Measurements from ENCODE around the gene ALG5.

ALG5 gene

DNA sequence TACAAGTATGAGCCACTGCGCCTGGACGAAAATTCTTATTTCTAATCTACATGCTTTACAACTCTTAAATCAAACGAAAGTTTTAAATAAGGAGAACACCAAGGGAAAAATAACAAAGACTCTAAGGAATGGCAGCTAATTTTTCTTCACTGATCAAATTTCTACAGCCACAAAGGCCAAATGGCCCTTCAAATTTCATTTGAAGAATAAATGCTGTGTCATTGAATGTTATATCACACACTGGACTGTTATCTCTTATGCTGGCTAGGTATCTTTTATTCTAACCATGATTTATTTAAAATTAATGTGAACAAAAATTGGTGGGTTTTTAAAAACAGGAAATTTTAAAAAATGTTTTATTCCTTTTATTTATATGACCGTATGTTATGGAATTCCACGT, 93.2 kb downstream of the ALG5 start:
- TF ChIP-seq EZH2 (IDR thresholded peaks at IDR 0.05; ENCODE audit: borderline replicate concordance, low read depth, low read length, severe bottlenecking) = no peak
- TF ChIP-seq, protein P1, sequence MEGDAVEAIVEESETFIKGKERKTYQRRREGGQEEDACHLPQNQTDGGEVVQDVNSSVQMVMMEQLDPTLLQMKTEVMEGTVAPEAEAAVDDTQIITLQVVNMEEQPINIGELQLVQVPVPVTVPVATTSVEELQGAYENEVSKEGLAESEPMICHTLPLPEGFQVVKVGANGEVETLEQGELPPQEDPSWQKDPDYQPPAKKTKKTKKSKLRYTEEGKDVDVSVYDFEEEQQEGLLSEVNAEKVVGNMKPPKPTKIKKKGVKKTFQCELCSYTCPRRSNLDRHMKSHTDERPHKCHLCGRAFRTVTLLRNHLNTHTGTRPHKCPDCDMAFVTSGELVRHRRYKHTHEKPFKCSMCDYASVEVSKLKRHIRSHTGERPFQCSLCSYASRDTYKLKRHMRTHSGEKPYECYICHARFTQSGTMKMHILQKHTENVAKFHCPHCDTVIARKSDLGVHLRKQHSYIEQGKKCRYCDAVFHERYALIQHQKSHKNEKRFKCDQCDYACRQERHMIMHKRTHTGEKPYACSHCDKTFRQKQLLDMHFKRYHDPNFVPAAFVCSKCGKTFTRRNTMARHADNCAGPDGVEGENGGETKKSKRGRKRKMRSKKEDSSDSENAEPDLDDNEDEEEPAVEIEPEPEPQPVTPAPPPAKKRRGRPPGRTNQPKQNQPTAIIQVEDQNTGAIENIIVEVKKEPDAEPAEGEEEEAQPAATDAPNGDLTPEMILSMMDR (IDR thresholded peaks at IDR 0.05; ENCODE audit: borderline replicate concordance, extremely low read depth, low read length, poor library complexity, severe bottlenecking) = no peak
- ATAC-seq (ENCODE audit: insufficient read depth, low read depth) = no peak
- H2AFZ ChIP-seq (ENCODE audit: low read depth, low read length) = no peak overlapping the region
- H3K9ac ChIP-seq (ENCODE audit: low read depth, low read length) = no peak overlapping the region
- H3K4me2 ChIP-seq (ENCODE audit: insufficient read depth, low read length) = no peak overlapping the region
- H3K4me3 ChIP-seq (ENCODE audit: low read depth in 1 of 2, low read length in 2 of 2) = no peak overlapping the region
- H3K79me2 ChIP-seq (ENCODE audit: insufficient read depth, low read length) = no peaks in the 10 kb centered on the region
- no peaks in the 10 kb centered on the region for H3K4me1 ChIP-seq (ENCODE audit: insufficient read depth, low read length)
- no peak overlapping the region for H3K27ac ChIP-seq (ENCODE audit: low read length)
- no peaks in the 10 kb centered on the region for H3K9me3 ChIP-seq (ENCODE audit: insufficient read depth, low read length, severe bottlenecking)
- no peak for DNase-seq
- no peaks in the 10 kb centered on the region for H4K20me1 ChIP-seq (ENCODE audit: insufficient read depth, low read length)
- no peaks in the 10 kb centered on the region for H3K36me3 ChIP-seq (ENCODE audit: insufficient read depth, low read length)
- H3K27me3 ChIP-seq (ENCODE audit: insufficient read depth, low read length, poor library complexity) = peaks cover under 1% of the 10 kb centered on the region

DNA sequence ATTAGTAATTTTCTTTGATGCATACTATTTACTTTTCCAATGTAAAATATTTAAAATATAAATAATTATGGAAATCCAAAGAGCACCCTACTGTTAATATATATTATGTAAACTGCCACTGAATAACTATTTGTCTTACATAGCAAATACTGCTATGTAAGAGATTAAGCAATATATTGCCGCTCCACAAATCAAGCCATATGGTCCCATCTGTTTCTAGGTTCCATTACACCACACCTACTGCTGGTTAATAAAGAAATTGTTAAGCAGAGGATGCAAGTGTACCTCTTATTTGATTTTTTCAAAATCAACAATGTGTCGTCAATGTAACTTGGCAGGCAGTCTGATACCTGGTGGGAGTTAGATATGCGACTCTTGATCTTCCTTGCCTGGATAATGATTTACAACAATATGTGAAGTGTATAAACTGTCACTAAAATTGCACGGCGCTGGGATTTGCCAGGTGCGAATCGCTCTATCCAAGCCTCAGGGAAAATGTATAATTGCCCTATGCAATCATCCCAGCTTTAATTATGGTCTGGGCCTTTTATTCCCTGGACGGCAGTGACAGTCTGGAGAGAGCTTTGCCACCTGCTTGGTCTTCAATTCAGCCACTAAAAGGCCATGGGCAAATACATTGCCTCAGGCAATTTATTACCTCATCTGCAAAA, 95.1 kb downstream of the ALG5 start:
- H3K27ac ChIP-seq (ENCODE audit: low read length) = no peak overlapping the region
- no peaks in the 10 kb centered on the region for H3K9me3 ChIP-seq (ENCODE audit: insufficient read depth, low read length, severe bottlenecking)
- TF ChIP-seq EZH2 (IDR thresholded peaks at IDR 0.05; ENCODE audit: borderline replicate concordance, low read depth, low read length, severe bottlenecking) = no peak
- TF ChIP-seq, protein P1 (IDR thresholded peaks at IDR 0.05; ENCODE audit: borderline replicate concordance, extremely low read depth, low read length, poor library complexity, severe bottlenecking) = no peak
- no peaks in the 10 kb centered on the region for H3K36me3 ChIP-seq (ENCODE audit: insufficient read depth, low read length)
- no peaks in the 10 kb centered on the region for H3K79me2 ChIP-seq (ENCODE audit: insufficient read depth, low read length)
- no peaks in the 10 kb centered on the region for H3K4me1 ChIP-seq (ENCODE audit: insufficient read depth, low read length)
- ATAC-seq (ENCODE audit: insufficient read depth, low read depth) (no peak), DNase-seq (no peak)
- H3K27me3 ChIP-seq (ENCODE audit: insufficient read depth, low read length, poor library complexity) = peaks cover 3% of the 10 kb centered on the region
- no peak overlapping the region for H3K4me2 ChIP-seq (ENCODE audit: insufficient read depth, low read length)
- no peak overlapping the region for H3K4me3 ChIP-seq (ENCODE audit: low read depth in 1 of 2, low read length in 2 of 2)
- H2AFZ ChIP-seq (ENCODE audit: low read depth, low read length) = no peak overlapping the region
- no peaks in the 10 kb centered on the region for H4K20me1 ChIP-seq (ENCODE audit: insufficient read depth, low read length)
- H3K9ac ChIP-seq (ENCODE audit: low read depth, low read length) = no peak overlapping the region
